ENCODE data around the gene SPATA20.

GRCh38 chr17:50532452-50533024 lies 14.4 kb upstream of the SPATA20 start, which contains the start of gene EPN3:
- TF ChIP-seq CTCF (IDR thresholded peaks at IDR 0.05; ENCODE audit: borderline replicate concordance, extremely low read depth, low read length, poor library complexity, severe bottlenecking): no peak
- TF ChIP-seq EZH2 (IDR thresholded peaks at IDR 0.05; ENCODE audit: borderline replicate concordance, low read depth, low read length, severe bottlenecking): no peak
